ENCODE data around the gene GSG1L.

- TF ChIP-seq POLR2A (IDR thresholded peaks at IDR 0.05; ENCODE audit: low read length) (no peak), GATA1 (IDR thresholded peaks at IDR 0.05; ENCODE audit: low read depth, low read length) (no peak)
Observed at GRCh38 chr16:27824786-27825185, 238.7 kb downstream of the GSG1L start.

Measured in erythroblast (primary cell).